ENCODE measurements around the gene RHBDL1.

GRCh38 chr16:670485-671352 lies 4.8 kb upstream of the RHBDL1 start:
- TF ChIP-seq CTCF (conservative IDR thresholded peaks at IDR 0.05; ENCODE audit: low read length): no peak
- TF ChIP-seq EZH2phosphoT487 (IDR thresholded peaks at IDR 0.05; ENCODE audit: borderline replicate concordance): no peak
